K562 (cell line): Measurements from ENCODE around the gene CACNB2. TPM values are rescaled to one million over a fixed set of nuclear protein-coding genes. Genes with fewer than 3 reads are reported as not detected.

Source experiments
- ATAC-seq: fragments of 200-7000 bp; cut with Tn5 transposase; 3 replicates; pipeline ENCODE4 v1.9.1; 2020; ENCODE audit warnings: moderate library complexity
- BruUV-seq: library from RNA; stranded (reverse); fragments of 400-500 nt; replicated peaks from 2 replicates; lab custom pipeline; 2021; lab: Mats Ljungman, UMichigan
- CTCF ChIA-PET: fragments of 300-600 bp; formaldehyde crosslinking; extraction: SDS; loops from one replicate; lab custom pipeline; 2021; ENCODE audit warnings: low intra/inter-chr PET ratio; lab: Yijun Ruan, JAX
- POLR2A ChIA-PET: fragments of 300-600, 350-650 bp; sonication (Branson Sonifier 250); formaldehyde crosslinking; extraction: SDS; loops from one replicate; lab custom pipeline; 2021; ENCODE audit warnings: antibody characterized with exemption, inconsistent platforms; lab: Yijun Ruan, JAX
- DNase-seq, 4 experiments: peaks; one replicate each; pipeline versions ENCODE4 v3.0.0 to v3.0.0-alpha.2; 2011 to 2018; ENCODE audit warnings: low spot score in 3 of 4, mixed read lengths in 3 of 4; ENCODE audit errors: extremely low read depth in 1 of 4
- FAIRE-seq: peaks from 2 replicates; lab custom pipeline; 2011; peaks lifted over from hg19 to GRCh38; lab: Jason Lieb, UNC
- H2AFZ ChIP-seq: 2 replicates; pipeline ENCODE4 v1.6.0; 2011; ENCODE audit warnings: low read depth, low read length, control low read depth, inconsistent platforms
- H3K27ac ChIP-seq: fragments of 200-600 bp; 3 replicates; pipeline ENCODE4 v1.8.0; 2011; ENCODE audit warnings: low read depth, mild to moderate bottlenecking, control low read depth, inconsistent platforms, low read length, moderate library complexity, mixed read lengths; ENCODE audit errors: extremely low read depth
- H3K27me3 ChIP-seq, 2 experiments: fragments of 300-600 bp in 1 of 2; 2 replicates in 1 of 2; 3 replicates in 1 of 2; pipeline versions ENCODE4 v1.6.0 to v1.8.0; 2011; ENCODE audit warnings: inconsistent platforms in 2 of 2, low read length in 2 of 2, mild to moderate bottlenecking in 1 of 2, mixed read lengths in 1 of 2, moderate library complexity in 1 of 2; ENCODE audit not compliant: control insufficient read depth in 2 of 2, insufficient read depth in 2 of 2
- H3K36me3 ChIP-seq: fragments of 300-600 bp; 3 replicates; pipeline ENCODE4 v1.8.0; 2011; ENCODE audit warnings: mild to moderate bottlenecking, low read length, inconsistent platforms; ENCODE audit not compliant: control insufficient read depth, insufficient read depth
- H3K4me1 ChIP-seq, 2 experiments: fragments of 200-600 bp in 1 of 2; replicated peaks in 1 of 2; 2 replicates in 1 of 2; 3 replicates in 1 of 2; pipeline versions ENCODE4 v1.5.1 to v1.8.0; 2011; ENCODE audit warnings: inconsistent platforms in 2 of 2, low read length in 2 of 2, mild to moderate bottlenecking in 1 of 2, mixed read lengths in 1 of 2, moderate library complexity in 1 of 2; ENCODE audit not compliant: control insufficient read depth in 2 of 2, insufficient read depth in 2 of 2
- H3K4me2 ChIP-seq: 2 replicates; pipeline ENCODE4 v1.6.1; 2011; ENCODE audit warnings: low read length, control low read depth, inconsistent platforms, mixed read lengths; ENCODE audit not compliant: insufficient read depth
- H3K4me3 ChIP-seq: fragments of 200-600 bp; sonication (generic), shearing (Covaris generic); 2 replicates; pipeline ENCODE4 v1.5.1; 2016; ENCODE audit warnings: control low read depth, inconsistent platforms
- H3K79me2 ChIP-seq: fragments of 200-600 bp; 3 replicates; pipeline ENCODE4 v1.8.0; 2011; ENCODE audit warnings: low read length, inconsistent platforms; ENCODE audit not compliant: control insufficient read depth, insufficient read depth
- H3K9ac ChIP-seq, 2 experiments: 2 replicates each; pipeline versions ENCODE4 v1.6.0 to v1.6.1; 2011; ENCODE audit warnings: low read depth in 2 of 2, low read length in 2 of 2, control low read depth in 1 of 2, inconsistent platforms in 1 of 2, mild to moderate bottlenecking in 1 of 2, mixed read lengths in 1 of 2; ENCODE audit not compliant: insufficient read depth in 1 of 2
- H3K9me1 ChIP-seq: one replicate; pipeline ENCODE4 v1.6.0; 2011; ENCODE audit warnings: inconsistent platforms, mild to moderate bottlenecking, low read length, moderate library complexity; ENCODE audit not compliant: control insufficient read depth, insufficient read depth
- H3K9me3 ChIP-seq: replicated peaks from 2 replicates; pipeline ENCODE4 v1.5.1; 2011; ENCODE audit warnings: low read depth, low read length, inconsistent platforms; ENCODE audit not compliant: control insufficient read depth, insufficient read depth
- H4K20me1 ChIP-seq: replicated peaks from 2 replicates; pipeline ENCODE4 v1.6.1; 2011; ENCODE audit warnings: low read length, inconsistent platforms, mixed read lengths; ENCODE audit not compliant: control insufficient read depth, insufficient read depth
- BCOR ChIP-seq: fragments of 450-650 bp; IDR thresholded peaks from 2 replicates; pipeline ENCODE4 v1.6.1; 2016
- CC2D1A ChIP-seq: fragments of 450-650 bp; IDR thresholded peaks from 2 replicates; pipeline ENCODE4 v1.6.1; 2017; ENCODE audit warnings: mild to moderate bottlenecking
- DDX20 ChIP-seq: fragments of 450-650 bp; IDR thresholded peaks from 2 replicates; pipeline ENCODE4 v1.6.1; 2016; ENCODE audit warnings: missing genetic modification characterization, low read depth, mild to moderate bottlenecking, missing compliant biosample characterization, moderate library complexity
- EHMT2 ChIP-seq: fragments of 450-650 bp; IDR thresholded peaks from 2 replicates; pipeline ENCODE4 v1.6.1; 2018; ENCODE audit warnings: antibody characterized with exemption
- EP300 ChIP-seq: IDR thresholded peaks from 2 replicates; pipeline ENCODE4 v1.6.1; 2012; ENCODE audit warnings: low read length, improper control_type of control experiment
- IFI16 ChIP-seq: fragments of 250-450 bp; sonication (Bioruptor Pico); IDR thresholded peaks from 2 replicates; pipeline ENCODE4 v2.1.2; 2022; ENCODE audit warnings: mild to moderate bottlenecking, inconsistent platforms
- NCOR1 ChIP-seq: fragments of 450-650 bp; IDR thresholded peaks from 2 replicates; pipeline ENCODE4 v1.6.1; 2016; ENCODE audit warnings: mild to moderate bottlenecking, moderate library complexity
- RCOR1 ChIP-seq, 2 experiments: IDR thresholded peaks; 2 replicates each; pipeline ENCODE4 v1.6.1; 2012; ENCODE audit warnings: low read depth in 2 of 2, low read length in 2 of 2, borderline replicate concordance in 1 of 2, improper control_type of control experiment in 1 of 2
- SMAD2 ChIP-seq: fragments of 150-350 bp; IDR thresholded peaks from 2 replicates; pipeline ENCODE4 v1.6.1; 2014; ENCODE audit warnings: low read depth, mild to moderate bottlenecking, low read length
- TAF15 ChIP-seq: fragments of 200-400 bp; formaldehyde crosslinking; IDR thresholded peaks from 2 replicates; pipeline ENCODE4 v1.6.1; 2017; ENCODE audit warnings: mild to moderate bottlenecking, low read depth, low read length, moderate library complexity
- ZBTB9 ChIP-seq: fragments of 450-650 bp; formaldehyde crosslinking; IDR thresholded peaks from 2 replicates; pipeline ENCODE4 v1.4.0; 2020; ENCODE audit warnings: mild to moderate bottlenecking, moderate library complexity
- ZC3H11A ChIP-seq: IDR thresholded peaks from 2 replicates; pipeline ENCODE4 v1.6.1; 2012; ENCODE audit warnings: low read depth, low read length, improper control_type of control experiment
- ZNF263 ChIP-seq: sonication (generic); formaldehyde crosslinking; IDR thresholded peaks from 2 replicates; pipeline ENCODE4 v1.8.0; 2022; ENCODE audit warnings: mild to moderate bottlenecking, missing genetic modification reagents, borderline replicate concordance
- WGBS: fragments of 100-300 bp; shearing (Covaris generic); methylation state at CpG from one replicate; pipeline ENCODE4 v1.1.6; 2016; ENCODE audit warnings: low coverage, mixed read lengths; ENCODE audit not compliant: insufficient coverage; ENCODE audit errors: missing lambda C conversion rate; 5-methylcytosine and 5-hydroxymethylcytosine counted together
- in situ Hi-C: fragments of 300-500 bp; cut with MboI; formaldehyde crosslinking; loops from 4 replicates; pipeline ENCODE4 v1.15.0; 2018; ENCODE audit warnings: inconsistent platforms, mixed read lengths
- intact Hi-C: fragments of 100-400 bp; cut with micrococcal nuclease; formaldehyde crosslinking; loops from 2 replicates; pipeline ENCODE4 v1.14.2; 2022
- polyA plus RNA-seq, 8 experiments: library from polyadenylated mRNA; depleted of rRNA in 4 of 8; stranded (reverse) in 5 of 8; unstranded in 3 of 8; fragments of >200 nt; fragmentation: Nextera tagmentation in 2 of 8; fragmentation: Illumina TruSeq in 1 of 8; extraction: Ambion mirVana in 2 of 8; extraction: Trizol in 1 of 8; gene quantifications; 2 replicates each; pipeline versions ENCODE4 v1.2.1 to v1.2.3, GENCODE V29; 2011 to 2014; ENCODE audit warnings: inconsistent platforms in 1 of 8, missing spikeins in 1 of 8
- total RNA-seq, 7 experiments: library from RNA; depleted of rRNA in 6 of 7; stranded (reverse); fragments of >200 nt in 6 of 7; fragmentation: Illumina TruSeq in 2 of 7; extraction: Trizol in 2 of 7; gene quantifications; 2 replicates each; pipeline versions ENCODE4 v1.2.1 to v1.2.3, GENCODE V29; 2011 to 2021; ENCODE audit warnings: low replicate concordance in 1 of 7

The CACNB2 gene
- total and polyA plus RNA-seq, 9 of the 15 experiments (the other 6 are each of a cell fraction or from before 2014, with no cell fraction given), result 1.8 to 2.2 TPM; not detected in 7

GRCh38 chr10:18159557-18159956 is 19.3 kb downstream of the CACNB2 start:
- Histone ChIP-seq H3K9me1 (no peaks in the 10 kb centered on the region), H3K36me3 (no peaks in the 10 kb centered on the region), H3K27ac (no peak overlapping the region), H4K20me1 (no peaks in the 10 kb centered on the region), H3K4me1 (no peaks in the 10 kb centered on the region), H2AFZ (no peak overlapping the region), H3K9me3 (no peaks in the 10 kb centered on the region), H3K9ac (no peak overlapping the region), H3K27me3 (no peaks in the 10 kb centered on the region), H3K4me3 (no peak overlapping the region), H3K4me2 (no peak overlapping the region), H3K79me2 (no peaks in the 10 kb centered on the region)
- CTCF ChIA-PET, result no interaction called here
- WGBS, result 14% methylated on average over 5 of the region's 5 CpGs
- BruUV-seq, result no TSS peak
- no peak for DNase-seq
- no peak for ATAC-seq
- in situ Hi-C loops (no loop called here), intact Hi-C loops (no loop called here)
- POLR2A ChIA-PET, result no interaction called here
- TF ChIP-seq NCOR1 (no peak), ZNF263 (CRISPR knock-in tag) (no peak), IFI16 (CRISPR knock-in tag) (no peak), SMAD2 (no peak), ZBTB9 (CRISPR knock-in tag) (no peak), DDX20 (tag) (no peak), EP300 (no peak), RCOR1 (IDR thresholded peaks at IDR 0.05; ENCODE audit: borderline replicate concordance in 1 of 2, low read depth in 2 of 2, low read length in 2 of 2) (no peak), ZC3H11A (no peak), TAF15 (no peak), CC2D1A (no peak), BCOR (no peak), EHMT2 (no peak)
- FAIRE-seq, result no peak
